HG02870 (cell line): ENCODE results near the gene SRGAP2C.
"Not testable (repeated sequence)": the region's sequence is repeated elsewhere in the genome, so short reads cannot be mapped to it uniquely, and the experiment has no call there.

Experiments used
- ATAC-seq: cut with Tn5 transposase; IDR thresholded peaks from one replicate; pipeline ENCODE4 v1.9.1; 2021; ENCODE audit warnings: mild to moderate bottlenecking, moderate library complexity; ENCODE audit not compliant: unreplicated experiment

Gene SRGAP2C

GRCh38 chr1:121369959-121370358, 185.2 kb downstream of the SRGAP2C start:
- not testable (repeated sequence) for ATAC-seq

- not testable (repeated sequence) for ATAC-seq
Measured at GRCh38 chr1:121374851-121375367, 190.1 kb downstream of the SRGAP2C start.

GRCh38 chr1:121376986-121377385, 192.2 kb downstream of the SRGAP2C start:
- not testable (repeated sequence) for ATAC-seq

GRCh38 chr1:121378757-121379156, 194.0 kb downstream of the SRGAP2C start:
- not testable (repeated sequence) for ATAC-seq

DNA sequence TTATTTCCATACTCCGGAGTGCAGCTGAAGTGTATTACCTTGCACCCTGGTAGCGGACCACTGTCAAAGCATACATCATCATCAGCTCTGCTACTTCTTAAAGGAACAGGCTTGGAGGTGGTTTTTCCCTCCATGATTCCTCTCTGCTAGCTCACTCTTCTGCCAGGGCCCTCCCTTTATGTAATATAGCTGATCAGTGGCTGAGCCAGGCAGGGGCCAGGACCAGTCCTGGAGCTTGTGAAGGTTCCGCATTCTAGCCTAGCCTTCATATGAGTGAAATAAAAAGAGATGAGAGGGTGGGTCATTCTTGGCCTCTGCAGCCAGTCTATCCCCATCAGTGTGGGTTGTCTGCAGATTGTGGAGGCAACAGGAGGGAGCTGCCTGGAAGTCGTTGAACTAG, 200.0 kb downstream of the SRGAP2C start:
- ATAC-seq: not testable (repeated sequence)

DNA sequence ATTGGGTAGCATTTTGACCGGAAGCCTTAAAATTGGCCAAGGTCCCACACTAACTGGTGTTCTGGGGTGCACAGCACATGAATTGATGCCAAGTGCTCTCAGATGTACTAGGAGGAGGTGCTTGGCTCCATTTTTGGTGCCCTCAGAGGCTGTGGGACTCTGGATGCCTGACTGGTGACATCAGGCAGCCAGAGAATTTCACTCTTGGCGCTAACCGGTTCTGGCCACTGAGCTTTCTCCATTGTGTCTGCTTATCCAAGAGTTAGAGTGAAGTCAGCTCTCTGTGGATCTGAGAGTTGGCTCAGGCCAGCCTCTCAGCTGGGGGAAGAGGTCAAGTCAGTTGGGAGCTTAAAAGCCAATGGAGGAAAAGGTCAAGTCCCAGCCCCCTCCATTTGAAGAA, 200.4 kb downstream of the SRGAP2C start:
- not testable (repeated sequence) for ATAC-seq

- not testable (repeated sequence) for ATAC-seq
Measured at GRCh38 chr1:121385563-121386288, 201.0 kb downstream of the SRGAP2C start.

- ATAC-seq: not testable (repeated sequence)
Measured at GRCh38 chr1:121386319-121386948, 201.7 kb downstream of the SRGAP2C start.

- ATAC-seq: not testable (repeated sequence)
Measured at GRCh38 chr1:121389895-121390560, 205.3 kb downstream of the SRGAP2C start.

DNA sequence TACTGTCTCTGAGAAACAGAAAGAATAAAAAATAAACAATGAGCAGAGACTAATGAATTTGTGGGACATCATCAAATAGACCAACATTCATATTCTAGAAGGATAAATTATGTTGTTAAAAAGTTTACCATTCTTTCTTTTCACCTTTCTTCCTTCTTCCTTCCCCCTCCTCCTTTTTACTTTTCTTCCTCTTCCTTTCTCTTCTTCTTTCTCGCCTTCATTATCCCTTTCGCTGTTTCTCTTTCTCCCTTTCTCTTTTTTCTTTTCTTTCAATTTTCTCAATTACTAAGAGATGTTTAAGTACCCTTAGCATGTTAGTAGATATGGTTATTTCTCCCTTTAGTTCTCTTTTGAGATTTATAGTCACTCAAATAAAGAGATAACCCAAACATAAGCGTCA, 207.4 kb downstream of the SRGAP2C start:
- not testable (repeated sequence) for ATAC-seq

GRCh38 chr1:121395718-121396201, 211.0 kb downstream of the SRGAP2C start:
- not testable (repeated sequence) for ATAC-seq

GRCh38 chr1:121396335-121397081, 211.7 kb downstream of the SRGAP2C start:
- not testable (repeated sequence) for ATAC-seq

GRCh38 chr1:121397101-121397500, 212.3 kb downstream of the SRGAP2C start:
- ATAC-seq: not testable (repeated sequence)

DNA sequence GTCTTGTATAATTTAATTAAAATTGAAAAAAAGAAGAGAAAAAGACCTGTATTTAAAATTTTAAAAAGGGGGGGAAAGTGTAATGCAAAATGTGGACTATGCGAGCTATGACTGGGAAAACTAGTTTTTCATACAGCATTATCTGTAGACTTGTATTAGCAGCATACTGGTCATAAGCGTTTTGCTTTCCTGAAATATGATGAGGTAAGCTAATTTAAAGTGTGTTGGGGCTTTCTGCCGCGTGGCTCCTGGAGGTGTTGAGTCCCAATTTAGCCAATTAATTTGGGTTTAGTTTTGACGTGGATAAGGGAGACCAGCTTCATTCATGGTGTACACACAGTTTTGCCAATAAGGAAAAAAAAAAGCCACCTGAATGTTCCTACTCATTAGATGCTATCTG, 214.4 kb downstream of the SRGAP2C start:
- ATAC-seq: not testable (repeated sequence)

- ATAC-seq: not testable (repeated sequence)
Measured at GRCh38 chr1:121400108-121400507, 215.3 kb downstream of the SRGAP2C start.

GRCh38 chr1:121400541-121401310, 216.0 kb downstream of the SRGAP2C start:
- not testable (repeated sequence) for ATAC-seq

DNA sequence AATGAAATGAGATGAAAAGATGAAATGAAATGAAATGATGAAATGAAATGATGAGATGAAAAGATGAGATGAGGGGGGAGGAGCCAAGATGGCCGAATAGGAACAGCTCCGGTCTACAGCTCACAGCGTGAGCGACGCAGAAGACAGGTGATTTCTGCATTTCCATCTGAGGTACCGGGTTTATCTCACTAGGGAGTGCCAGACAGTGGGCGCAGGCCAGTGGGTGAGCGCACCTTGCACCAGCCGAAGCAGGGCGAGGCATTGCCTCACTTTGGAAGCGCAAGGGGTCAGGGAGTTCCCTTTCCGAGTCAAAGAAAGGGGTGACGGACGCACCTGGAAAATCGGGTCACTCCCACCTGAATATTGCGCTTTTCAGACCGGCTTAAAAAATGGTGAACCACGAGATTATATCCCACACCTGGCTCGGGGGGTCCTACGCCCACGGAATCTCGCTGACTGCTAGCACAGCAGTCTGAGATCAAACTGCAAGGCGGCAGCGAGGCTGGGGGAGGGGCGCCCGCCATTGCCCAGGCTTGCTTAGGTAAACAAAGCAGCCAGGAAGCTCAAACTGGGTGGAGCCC, 216.7 kb downstream of the SRGAP2C start:
- ATAC-seq: not testable (repeated sequence)

DNA sequence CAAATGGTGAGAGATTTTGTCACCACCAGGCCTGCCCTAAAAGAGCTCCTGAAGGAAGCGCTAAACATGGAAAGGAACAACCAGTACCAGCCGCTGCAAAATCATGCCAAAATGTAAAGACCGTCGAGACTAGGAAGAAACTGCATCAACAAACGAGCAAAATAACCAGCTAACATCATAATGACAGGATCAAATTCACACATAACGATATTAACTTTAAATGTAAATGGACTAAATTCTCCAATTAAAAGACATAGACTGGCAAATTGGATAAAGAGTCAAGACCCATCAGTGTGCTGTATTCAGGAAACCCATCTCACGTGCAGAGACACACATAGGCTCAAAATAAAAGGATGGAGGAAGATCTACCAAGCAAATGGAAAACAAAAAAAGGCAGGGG, 218.5 kb downstream of the SRGAP2C start:
- not testable (repeated sequence) for ATAC-seq

- ATAC-seq: no peak
Measured at GRCh38 chr1:121408354-121408753, 223.6 kb downstream of the SRGAP2C start.
